ENCODE measurements around the gene SERPINE1.

DNA sequence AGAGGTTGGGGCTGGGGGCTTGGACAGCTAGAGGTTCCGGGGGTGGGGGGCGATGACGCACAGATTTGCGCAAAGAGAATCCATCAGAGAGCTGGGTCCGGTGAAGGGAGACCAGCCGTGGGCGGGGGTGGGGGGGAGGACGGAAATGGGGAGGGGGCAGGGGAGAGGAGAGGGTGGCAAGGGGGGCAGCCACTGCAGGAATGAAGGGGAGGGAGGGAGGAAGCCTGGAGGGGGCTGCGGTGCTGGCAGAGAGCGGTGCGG is 39.7 kb downstream of the SERPINE1 start:
- TF ChIP-seq ZNF296 (CRISPR knock-in tag; conservative IDR thresholded peaks at IDR 0.05): no peak
- TF ChIP-seq, protein P1, sequence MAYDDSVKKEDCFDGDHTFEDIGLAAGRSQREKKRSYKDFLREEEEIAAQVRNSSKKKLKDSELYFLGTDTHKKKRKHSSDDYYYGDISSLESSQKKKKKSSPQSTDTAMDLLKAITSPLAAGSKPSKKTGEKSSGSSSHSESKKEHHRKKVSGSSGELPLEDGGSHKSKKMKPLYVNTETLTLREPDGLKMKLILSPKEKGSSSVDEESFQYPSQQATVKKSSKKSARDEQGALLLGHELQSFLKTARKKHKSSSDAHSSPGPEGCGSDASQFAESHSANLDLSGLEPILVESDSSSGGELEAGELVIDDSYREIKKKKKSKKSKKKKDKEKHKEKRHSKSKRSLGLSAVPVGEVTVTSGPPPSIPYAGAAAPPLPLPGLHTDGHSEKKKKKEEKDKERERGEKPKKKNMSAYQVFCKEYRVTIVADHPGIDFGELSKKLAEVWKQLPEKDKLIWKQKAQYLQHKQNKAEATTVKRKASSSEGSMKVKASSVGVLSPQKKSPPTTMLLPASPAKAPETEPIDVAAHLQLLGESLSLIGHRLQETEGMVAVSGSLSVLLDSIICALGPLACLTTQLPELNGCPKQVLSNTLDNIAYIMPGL (CRISPR knock-in tag; IDR thresholded peaks at IDR 0.05; ENCODE audit: borderline replicate concordance in 1 of 2, low read depth in 1 of 2): no peak
- no peak for TF ChIP-seq ZFP90 (CRISPR knock-in tag; IDR thresholded peaks at IDR 0.05; ENCODE audit: borderline replicate concordance)

Data from HepG2 (cell line).